ENCODE results near the gene ADAM8.
"Not testable (repeated sequence)": the region's sequence is repeated elsewhere in the genome, so short reads cannot be mapped to it uniquely, and the experiment has no call there.

The ADAM8 gene

DNA sequence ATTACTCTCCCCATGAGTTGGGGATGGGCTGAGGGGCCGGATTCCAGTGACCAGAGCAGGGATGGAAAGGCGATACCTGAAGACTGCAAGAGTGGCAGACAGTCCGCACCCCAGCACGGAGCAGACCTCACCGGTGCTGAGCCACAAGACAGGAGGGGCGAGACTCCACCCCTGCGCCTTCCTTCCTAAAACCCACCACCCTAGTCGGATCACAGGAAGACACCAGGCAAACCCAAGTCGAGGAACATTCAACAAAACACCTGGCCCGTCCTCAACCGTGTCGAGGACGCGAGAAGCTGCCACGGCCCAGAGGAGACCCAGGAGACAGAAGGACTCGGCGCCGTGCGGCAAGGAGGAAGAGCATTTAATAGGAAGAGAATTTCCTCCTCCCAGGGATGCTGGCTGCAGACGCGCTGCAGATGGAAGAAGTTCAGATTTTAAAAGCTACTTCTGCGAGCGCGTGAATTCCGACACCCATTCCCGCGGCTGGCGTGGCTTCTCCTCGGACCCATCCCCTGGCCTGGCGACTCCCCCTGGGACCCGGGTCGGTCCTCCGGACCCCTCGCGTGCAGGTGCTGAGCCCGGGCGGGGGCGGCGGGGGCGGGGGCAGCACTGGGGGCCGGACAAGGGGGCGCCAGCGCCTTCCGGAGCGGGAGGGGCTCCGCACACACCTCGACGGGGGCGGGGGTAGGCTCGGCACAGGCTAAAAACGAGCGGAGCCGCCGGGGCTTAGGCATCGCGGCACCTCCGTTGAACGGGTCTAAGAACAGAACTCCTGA lies 47.2 kb downstream of the ADAM8 start:
- no peak for DNase-seq

DNA sequence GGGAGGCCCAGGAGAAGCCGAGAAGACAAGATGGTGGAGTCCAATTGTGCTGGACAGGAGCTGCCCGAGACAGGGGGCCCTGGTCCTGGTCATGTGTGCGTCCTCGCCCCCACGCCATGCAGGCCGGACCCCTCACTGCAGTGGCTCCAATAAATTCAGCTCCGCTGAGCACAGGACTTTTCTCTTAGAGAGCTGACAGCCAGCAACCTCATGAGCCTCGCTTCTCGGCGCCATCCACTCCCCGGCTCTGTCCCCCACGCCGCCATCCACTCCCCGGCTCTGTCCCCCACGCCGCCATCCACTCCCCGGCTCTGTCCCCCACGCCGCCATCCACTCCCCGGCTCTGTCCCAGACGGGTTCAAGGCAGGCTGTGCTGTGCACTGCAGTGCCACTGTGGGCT lies 49.4 kb downstream of the ADAM8 start:
- no peak for DNase-seq

DNA sequence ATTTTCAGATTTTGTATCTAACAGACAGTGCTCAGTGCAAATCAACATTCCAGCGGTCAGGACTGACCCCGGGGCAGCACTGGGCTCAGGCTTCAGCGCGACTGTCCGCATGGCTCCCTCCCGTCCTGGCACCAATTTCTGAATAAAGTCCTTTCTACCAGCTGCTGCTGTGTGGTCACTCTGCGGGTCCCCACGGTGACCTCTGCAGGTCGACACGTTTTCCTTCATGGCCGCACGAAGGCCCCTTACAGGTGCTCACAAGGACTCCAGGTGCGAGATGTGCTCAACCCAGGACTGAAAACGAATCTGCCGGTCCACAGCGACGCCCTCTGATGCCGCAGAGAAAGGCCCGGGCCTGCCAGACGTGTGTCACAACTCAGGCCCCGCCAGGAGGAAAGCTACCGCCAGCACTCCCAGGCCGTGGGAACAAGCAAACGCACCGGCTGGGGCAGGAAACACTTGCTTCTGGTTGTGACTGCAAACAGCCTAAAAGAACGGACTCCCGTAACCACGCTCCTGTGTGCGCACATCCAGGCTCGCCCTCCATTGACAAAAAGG lies 50.3 kb downstream of the ADAM8 start:
- DNase-seq = no peak

DNA sequence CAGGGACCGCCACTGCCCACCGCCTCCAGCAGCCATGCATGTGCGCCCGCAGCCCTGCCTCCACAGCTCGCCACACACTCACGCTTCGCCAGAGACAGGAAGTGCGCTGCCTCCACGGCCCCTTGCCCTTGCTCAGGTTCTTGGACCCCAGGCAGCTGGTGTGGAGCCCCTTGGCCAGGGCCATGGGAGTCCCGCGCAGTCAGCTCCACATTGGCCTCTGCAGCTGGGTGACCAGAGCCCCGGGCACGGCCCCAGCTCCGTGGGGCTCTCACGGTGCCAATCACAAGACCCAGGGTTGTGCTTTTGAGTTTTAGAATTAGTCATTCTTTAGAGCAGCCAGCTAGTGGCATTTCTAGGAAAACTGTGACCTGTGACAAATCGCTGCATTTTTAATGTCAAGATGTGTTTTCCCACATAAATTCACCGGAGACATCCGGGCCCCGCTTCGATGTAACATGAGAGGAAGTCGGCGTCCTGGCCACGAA lies 50.9 kb downstream of the ADAM8 start:
- DNase-seq = no peak

DNA sequence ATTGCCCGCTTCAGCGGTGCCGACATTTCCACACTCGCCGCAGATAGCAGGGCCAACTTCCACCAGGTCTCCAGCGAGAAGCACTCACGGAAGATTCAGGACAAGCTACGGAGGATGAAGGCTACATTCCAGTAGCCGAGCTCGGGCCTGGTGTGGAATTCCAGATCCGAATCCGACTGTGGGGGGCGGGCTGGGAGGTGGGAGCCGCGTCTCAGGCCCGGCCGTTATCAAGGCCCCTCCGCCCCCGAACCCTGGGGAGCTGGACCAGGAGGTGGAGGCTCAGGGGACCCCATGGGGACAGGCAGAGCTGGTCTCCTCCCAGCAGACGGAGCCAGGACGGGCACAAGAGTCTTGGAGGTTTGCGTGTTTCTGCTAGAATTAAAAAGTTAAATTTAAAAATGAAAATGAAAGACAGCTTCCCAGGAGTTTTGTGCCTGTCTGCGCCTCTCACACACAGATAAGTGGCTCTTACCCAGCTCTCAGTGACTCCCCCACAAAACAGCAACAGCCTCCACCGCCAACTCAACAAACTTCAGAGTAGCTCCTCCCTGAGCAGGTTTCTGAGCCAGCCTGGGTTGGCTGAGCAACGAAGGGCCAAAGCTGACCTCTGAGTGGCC lies 51.8 kb downstream of the ADAM8 start:
- DNase-seq = no peak

DNA sequence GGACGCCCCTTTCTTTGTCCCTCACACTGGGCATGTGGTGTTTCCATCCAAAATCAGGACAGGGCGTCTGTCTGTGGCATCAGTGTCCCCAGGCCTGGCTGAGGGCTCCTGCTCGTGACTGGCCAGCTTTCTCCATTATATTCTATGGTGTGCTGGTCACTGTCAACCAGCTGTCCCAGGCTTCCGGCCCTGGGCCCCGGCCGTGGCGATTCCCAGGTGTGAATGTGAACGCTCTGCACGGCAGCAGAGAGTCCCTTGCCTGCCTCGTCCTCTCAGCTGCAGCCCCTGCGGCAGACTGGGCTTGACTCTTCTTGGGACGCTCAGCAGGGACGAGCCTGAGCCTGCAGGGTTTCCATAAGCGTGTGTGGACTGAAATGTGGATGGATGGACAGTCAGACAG lies 52.6 kb downstream of the ADAM8 start:
- no peak for DNase-seq

DNA sequence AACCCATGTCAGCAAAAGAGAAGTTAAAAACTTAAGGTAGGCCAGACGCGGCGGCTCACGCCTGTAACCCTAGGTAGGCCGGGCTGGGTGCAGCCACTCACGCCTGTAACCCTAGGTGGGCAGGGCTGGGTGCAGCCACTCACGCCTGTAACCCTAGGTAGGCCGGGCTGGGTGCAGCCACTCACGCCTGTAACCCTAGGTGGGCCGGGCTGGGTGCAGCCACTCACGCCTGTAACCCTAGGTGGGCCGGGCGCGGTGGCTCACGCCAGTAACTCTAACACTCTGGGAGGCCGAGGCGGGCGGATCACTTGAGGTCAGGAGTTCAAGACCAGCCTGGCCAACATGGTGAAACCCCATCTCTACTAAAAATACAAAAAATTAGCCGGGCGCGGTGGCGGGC lies 54.9 kb downstream of the ADAM8 start:
- not testable (repeated sequence) for DNase-seq

DNA sequence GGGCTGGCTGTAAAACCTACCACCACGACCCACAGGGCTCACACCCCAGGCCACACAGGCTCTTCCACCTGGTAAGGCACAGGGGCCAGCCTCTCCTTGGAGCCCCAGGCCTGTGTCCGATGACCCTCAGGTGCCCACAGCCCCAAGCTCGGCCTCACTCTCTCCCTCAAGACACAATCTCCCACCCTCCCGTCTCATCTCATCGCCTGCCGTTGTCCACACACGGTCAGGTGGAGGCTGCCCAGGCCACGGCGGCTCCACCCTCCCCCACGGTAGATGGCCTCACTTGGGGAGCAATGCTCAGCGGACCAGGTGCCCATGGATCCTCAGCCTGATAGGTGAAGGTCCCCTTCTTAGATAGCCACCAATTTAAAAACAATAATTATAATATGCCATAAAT lies 55.3 kb downstream of the ADAM8 start:
- DNase-seq = no peak

DNA sequence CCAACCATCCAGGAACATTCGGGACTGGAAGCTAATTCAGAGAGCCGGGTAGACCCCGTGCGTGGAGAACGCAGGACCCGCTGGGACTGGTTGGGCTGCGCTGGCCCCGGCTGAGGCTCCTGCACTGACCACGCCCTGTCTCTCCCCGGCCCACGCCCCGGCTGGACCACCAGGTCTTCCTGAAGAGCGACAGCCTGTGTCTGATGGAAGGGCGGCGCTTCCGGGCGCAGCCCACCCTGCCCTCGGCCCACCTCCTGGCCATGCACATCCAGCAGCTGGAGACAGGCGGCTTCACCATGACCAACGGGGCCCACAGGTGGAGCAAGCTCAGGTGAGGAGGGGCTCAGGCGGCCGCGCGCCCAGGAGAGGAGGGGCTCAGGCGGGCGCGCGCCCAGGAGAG lies 56.9 kb downstream of the ADAM8 start:
- DNase-seq = no peak

DNA sequence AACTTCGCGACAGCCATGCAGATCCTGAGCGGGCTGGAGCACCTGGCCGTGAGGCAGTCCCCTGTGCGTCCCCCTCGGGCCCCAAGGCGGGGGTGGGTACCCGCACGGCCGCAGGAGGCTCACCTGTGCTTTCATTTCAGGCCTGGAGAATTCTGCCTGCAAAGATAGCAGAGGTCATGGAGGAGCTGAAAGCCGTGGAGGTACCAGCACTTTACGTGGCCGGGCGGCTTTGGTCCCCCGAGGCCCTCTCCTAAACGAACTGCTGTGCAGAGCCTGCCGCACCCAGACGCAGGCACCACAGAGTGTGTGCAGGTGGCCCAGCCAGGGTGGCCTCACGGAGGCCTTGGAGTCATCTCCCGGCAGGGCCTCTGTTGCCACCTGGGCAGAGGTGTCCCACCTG lies 57.8 kb downstream of the ADAM8 start:
- no peak for DNase-seq

DNA sequence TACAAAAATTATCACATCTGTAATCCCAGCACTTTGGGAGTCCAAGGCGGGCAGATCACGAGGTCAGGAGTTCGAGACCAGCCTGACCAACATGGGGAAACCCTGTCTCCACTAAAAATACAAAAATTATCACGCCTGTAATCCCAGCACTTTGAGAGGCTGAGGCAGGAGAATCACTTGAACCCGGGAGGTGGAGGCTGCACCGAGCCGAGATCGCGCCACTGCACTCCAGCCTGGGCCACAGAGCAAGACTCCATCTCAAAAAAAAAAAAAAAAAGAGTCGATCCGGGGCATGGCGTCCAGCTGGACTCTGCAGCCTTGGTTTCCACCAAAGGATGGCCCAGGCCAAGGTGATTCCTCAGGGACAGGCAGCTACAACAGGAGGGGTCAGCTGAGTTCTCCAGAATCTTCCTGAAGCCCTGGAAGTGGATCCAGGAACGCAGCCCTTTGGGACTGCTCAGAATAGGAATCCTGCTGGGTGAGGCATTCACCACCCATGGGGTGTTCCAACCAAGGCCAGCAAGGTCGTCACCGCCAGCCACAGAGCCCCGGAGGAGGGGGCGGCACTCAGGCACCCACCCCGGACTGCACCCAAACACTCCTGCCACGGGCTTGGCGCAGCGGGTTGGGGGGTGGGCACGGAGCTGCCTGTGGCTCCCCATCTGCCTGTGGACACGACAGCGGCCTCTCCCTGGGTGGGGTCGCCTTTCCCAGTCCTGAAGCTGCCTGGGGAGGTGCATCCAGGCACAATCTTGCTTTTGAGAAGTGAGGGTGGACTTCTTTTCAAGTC lies 58.7 kb downstream of the ADAM8 start:
- DNase-seq = no peak

DNA sequence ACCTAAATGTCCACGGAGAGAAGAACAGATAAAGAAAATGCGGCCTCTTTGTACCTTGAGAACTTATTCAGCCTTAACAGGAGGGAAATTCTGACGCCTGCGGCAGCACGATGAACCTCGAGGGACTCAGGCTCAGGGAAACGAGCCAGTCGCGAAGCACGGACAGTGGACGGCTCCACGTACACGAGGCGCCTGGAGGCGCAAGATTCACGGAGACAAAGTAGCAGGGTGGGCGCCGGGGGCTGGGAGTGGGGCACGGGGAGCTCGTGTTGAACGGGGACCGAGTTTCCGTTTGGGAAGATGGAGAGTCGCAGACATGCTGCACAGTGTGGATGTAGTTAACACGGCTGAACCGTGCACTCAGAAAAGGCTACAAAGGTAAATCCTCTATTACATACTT lies 59.9 kb downstream of the ADAM8 start:
- no peak for DNase-seq

DNA sequence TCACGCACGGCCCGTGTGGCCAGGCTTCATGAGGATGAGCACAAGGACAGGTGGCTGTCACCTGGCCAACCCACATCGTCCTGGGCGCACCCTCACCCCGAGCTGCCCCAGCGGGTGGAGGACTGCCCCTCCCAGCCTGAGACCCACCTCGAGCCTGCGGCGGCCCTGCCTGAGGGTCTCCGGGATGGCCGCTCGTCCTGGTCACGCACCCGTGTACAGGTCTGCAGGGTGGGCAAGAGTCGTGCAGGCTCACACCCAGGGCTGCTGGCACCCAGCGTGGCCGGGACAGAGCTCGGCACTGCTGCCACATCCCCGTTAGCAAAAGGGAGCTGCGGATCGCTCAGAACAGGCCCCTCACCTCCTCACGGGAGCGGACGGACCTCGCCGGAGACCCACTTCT lies 61.1 kb downstream of the ADAM8 start:
- DNase-seq = no peak

DNA sequence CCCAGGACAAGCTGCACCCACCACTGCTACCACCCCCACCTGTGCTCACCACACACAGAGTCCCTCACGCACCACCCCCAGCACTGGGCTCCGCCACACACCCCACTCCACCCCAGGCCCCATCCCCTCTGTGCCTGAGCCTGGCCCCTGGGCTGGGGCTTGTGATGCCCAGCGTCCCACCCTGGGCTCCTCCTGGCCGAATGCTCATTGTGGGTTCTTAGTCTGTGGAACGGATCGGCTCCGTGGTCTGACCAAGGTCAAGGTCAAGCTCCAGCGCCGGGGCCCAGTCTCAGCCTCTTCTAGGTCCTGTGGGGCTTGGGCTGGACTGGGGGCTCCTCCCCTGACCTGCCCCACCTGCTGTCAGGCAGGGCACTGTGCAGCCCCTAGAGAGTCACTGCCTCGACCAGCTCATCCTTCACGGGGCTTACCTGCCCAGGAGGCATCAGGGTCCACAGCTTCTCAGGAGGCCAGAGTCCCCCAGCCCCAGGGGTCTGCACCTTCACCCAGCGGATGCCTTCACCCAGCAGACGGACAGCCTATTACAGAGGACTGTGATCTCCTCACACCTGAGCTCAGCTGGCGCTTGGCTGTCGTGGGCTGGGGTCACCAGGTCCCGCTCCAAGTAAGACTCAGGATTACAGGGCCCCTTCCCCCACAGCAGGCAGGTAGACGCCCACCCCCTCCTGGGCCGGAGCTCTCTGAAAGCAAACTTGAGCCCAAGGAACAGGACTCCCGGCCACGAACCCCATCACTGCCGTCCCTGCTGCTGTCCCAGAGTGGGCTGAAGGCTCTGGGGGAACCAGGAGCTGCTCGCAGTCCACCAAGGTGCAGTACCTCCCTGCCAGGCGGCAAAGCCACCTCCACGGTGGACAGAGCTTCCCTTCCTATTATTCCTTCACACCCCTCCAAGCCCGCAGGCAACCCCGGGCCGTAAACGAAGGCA lies 61.9 kb downstream of the ADAM8 start:
- DNase-seq = no peak

DNA sequence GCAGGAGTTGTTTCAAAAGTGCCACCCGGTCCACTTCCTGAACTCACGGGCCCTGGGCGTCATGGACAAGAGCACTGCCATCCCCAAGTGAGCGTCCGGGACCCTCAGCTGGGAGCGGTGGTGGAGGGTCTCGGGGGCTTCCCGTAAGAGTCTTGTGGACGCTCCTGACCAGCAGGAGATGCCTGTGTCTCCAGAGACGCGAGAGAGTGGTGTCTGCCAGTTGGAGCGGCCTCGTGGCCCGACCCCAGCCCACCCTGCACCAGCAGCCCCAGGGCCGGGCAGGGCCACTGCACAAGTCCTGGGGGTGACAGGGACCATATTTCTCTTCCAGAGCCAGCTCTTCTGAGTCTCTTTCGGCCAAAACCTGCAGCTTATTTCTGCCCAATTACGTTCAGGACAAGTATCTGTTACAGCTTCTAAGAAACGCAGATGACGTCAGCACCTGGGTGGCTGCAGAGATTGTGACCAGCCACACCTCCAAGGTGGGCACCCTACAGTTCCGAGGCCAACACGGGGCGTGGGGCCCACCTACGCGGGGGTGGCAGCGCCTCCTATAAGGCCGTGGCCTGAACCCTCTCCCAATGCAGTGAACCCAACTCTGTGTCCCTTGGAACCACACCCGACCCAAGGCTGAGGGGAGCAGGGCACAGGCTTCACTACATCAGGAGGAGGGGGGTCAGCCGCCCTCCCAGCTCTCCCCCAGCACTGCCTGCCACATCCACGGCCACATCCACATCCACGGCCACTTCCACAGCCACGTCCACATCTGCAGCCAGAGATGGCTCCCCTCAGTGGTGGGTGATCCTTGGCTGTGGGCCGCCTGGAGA lies 62.8 kb downstream of the ADAM8 start:
- no peak for DNase-seq

DNA sequence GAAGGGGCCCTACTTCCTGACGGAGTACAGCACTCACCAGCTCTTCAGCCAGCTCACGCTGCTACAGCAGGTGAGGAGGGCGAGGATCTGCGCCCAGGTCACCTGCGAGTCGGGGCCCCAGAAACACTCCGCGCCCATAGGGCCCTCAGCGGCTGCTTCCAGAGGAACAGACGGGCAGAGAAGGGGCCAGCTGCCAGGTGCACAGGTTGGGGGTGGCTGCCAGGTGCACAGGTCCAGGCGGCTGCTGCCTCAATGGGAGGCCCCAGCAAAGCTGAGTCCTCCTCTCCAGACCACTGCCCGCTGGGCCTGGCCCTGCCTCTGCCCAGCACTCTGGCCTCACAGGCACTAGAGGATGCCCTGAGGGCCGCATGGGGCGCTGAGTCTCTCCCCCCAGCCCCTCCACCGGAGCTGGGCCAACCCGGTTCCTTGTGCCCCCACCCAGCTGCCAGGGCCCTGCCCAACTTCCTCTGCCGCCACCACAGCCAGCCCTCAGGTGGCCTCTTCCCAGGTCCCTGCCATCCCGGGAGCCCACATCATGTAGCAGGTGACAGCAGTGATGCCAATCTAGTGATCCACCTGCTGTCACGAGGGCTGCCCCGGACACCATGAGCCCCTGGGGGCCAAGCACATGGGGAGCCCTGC lies 63.7 kb downstream of the ADAM8 start:
- no peak for DNase-seq
